ENCODE data around the gene PTPRN2. TPM values are rescaled to one million over a fixed set of nuclear protein-coding genes. Genes with fewer than 3 reads are reported as not detected.

Gene PTPRN2
- total RNA-seq, 1 donor from 2014 or later, result 32.2 TPM

DNA sequence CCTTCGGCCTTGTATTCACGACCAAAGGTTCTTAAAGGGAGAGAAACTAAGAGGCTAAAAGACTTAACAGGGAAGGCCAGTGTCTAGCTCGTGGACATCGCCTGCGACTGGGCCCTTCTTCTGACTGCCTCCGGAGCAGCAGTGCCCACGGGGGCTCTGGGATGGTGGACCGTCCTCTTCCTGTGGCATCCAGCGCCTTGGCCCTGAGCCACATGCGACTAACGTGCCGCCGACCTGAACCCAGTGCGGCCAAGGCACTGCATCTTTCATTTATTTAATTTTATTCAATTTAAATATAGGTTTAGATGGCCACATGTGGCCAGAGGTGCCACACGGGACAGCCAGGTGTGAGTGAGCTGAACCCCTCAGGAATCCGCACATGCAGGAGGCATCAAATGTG lies 451.7 kb downstream of the PTPRN2 start:
- H3K27ac Mint-ChIP-seq (ENCODE audit: unreplicated experiment), result no peak overlapping the region
- no peaks in the 10 kb centered on the region for H3K36me3 Mint-ChIP-seq (ENCODE audit: low read depth)
- H3K27me3 Mint-ChIP-seq (ENCODE audit: low read depth), result no peaks in the 10 kb centered on the region
- H3K4me3 Mint-ChIP-seq, result no peak overlapping the region
- H3K4me1 Mint-ChIP-seq, result peaks cover 1% of the 10 kb centered on the region
- TF ChIP-seq, protein P1, sequence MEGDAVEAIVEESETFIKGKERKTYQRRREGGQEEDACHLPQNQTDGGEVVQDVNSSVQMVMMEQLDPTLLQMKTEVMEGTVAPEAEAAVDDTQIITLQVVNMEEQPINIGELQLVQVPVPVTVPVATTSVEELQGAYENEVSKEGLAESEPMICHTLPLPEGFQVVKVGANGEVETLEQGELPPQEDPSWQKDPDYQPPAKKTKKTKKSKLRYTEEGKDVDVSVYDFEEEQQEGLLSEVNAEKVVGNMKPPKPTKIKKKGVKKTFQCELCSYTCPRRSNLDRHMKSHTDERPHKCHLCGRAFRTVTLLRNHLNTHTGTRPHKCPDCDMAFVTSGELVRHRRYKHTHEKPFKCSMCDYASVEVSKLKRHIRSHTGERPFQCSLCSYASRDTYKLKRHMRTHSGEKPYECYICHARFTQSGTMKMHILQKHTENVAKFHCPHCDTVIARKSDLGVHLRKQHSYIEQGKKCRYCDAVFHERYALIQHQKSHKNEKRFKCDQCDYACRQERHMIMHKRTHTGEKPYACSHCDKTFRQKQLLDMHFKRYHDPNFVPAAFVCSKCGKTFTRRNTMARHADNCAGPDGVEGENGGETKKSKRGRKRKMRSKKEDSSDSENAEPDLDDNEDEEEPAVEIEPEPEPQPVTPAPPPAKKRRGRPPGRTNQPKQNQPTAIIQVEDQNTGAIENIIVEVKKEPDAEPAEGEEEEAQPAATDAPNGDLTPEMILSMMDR (conservative IDR thresholded peaks at IDR 0.05), result no peak
- no peaks in the 10 kb centered on the region for H3K9me3 Mint-ChIP-seq
- no peak for DNase-seq (ENCODE audit: low read depth, low spot score)

GRCh38 chr7:158134824-158135223 lies 452.8 kb downstream of the PTPRN2 start:
- H3K9me3 Mint-ChIP-seq, result no peaks in the 10 kb centered on the region
- no peak for DNase-seq (ENCODE audit: low read depth, low spot score)

DNA sequence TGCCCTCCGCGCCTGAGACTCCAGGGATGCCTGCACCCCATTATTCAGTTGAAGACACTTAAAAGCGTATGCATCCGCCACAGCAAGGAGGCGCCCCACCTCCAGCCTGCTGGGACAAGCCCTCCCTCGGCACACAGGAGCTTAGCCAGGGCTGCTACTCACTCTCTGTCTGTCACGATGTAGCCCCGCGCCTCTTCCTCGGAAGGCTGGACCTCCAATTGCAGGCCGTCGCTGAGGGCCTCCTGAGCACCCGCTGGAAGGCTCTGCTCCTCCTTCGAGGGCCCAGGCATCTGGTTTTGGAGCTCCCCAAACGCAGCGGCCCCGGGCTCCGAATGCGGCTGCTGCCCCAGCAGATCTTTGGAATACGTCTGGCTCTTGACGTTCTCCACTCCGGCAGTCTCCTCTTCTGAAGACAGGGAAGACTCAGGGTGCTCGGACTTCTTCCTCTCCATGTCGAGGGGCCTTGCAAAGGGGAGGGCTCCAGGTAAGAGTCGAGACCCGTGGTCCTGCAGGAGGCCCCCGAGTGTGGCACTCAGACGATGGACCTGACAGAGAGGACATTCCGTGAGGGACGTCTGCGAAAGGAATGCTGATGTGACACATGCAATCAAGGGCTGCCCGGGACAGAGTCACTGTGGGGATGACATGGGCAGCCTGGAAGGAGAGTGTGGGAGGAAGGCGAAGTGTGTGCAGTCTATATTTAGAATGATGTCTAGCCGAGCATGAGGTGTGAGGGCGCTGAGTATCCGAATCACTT lies 453.9 kb downstream of the PTPRN2 start:
- TF ChIP-seq, protein P1 (conservative IDR thresholded peaks at IDR 0.05), result no peak
- Mint-ChIP-seq H3K27me3 (ENCODE audit: low read depth) (no peaks in the 10 kb centered on the region), H3K36me3 (ENCODE audit: low read depth) (no peaks in the 10 kb centered on the region), H3K9me3 (no peaks in the 10 kb centered on the region), H3K4me1 (no peaks in the 10 kb centered on the region), H3K4me3 (no peak overlapping the region), H3K27ac (ENCODE audit: unreplicated experiment) (no peak overlapping the region)
- DNase-seq (ENCODE audit: low read depth, low spot score), result no peak

More at GRCh38 chr7:158134824-158135223, 452.8 kb downstream of the PTPRN2 start:
- Mint-ChIP-seq H3K27me3 (ENCODE audit: low read depth) (no peaks in the 10 kb centered on the region), H3K27ac (ENCODE audit: unreplicated experiment) (no peak overlapping the region), H3K4me1 (no peaks in the 10 kb centered on the region), H3K36me3 (ENCODE audit: low read depth) (no peaks in the 10 kb centered on the region), H3K4me3 (no peak overlapping the region)
- TF ChIP-seq, protein P1 (conservative IDR thresholded peaks at IDR 0.05), result no peak

GRCh38 chr7:158133057-158133456 lies 454.6 kb downstream of the PTPRN2 start:
- H3K36me3 Mint-ChIP-seq (ENCODE audit: low read depth), result no peaks in the 10 kb centered on the region
- H3K9me3 Mint-ChIP-seq, result no peaks in the 10 kb centered on the region
- no peaks in the 10 kb centered on the region for H3K4me1 Mint-ChIP-seq
- no peaks in the 10 kb centered on the region for H3K27me3 Mint-ChIP-seq (ENCODE audit: low read depth)
- no peak for DNase-seq (ENCODE audit: low read depth, low spot score)
- no peak overlapping the region for H3K4me3 Mint-ChIP-seq
- TF ChIP-seq, protein P1 (conservative IDR thresholded peaks at IDR 0.05), result no peak
- H3K27ac Mint-ChIP-seq (ENCODE audit: unreplicated experiment), result no peak overlapping the region

GRCh38 chr7:158130023-158130409 lies 457.6 kb downstream of the PTPRN2 start:
- Mint-ChIP-seq H3K27me3 (ENCODE audit: low read depth) (no peaks in the 10 kb centered on the region), H3K4me3 (no peak overlapping the region), H3K4me1 (no peaks in the 10 kb centered on the region), H3K27ac (ENCODE audit: unreplicated experiment) (no peak overlapping the region), H3K9me3 (no peaks in the 10 kb centered on the region), H3K36me3 (ENCODE audit: low read depth) (peaks cover 7% of the 10 kb centered on the region)
- TF ChIP-seq, protein P1 (conservative IDR thresholded peaks at IDR 0.05), result no peak
- DNase-seq (ENCODE audit: low read depth, low spot score), result no peak
